Subcutaneous adipose tissue (tissue), 4 donors: ENCODE measurements around the gene SYNDIG1. TPM values are rescaled to one million over a fixed set of nuclear protein-coding genes. Genes with fewer than 3 reads are reported as not detected.

Experiments used
- total RNA-seq, 4 donors: library from RNA; depleted of rRNA; stranded (reverse); fragments of >200 nt; gene quantifications; one replicate each; pipeline ENCODE4 v1.1.0, GENCODE V29; 2016
- TF ChIP-seq, protein P1 (sequence below): fragments of 450-650 bp; IDR thresholded peaks from one replicate; pipeline ENCODE4 v1.5.1; 2016; ENCODE audit warnings: low read depth, mild to moderate bottlenecking, control low read depth, antibody characterized with exemption, moderate library complexity

The SYNDIG1 gene
- 1 to 10 TPM in 1 of 4 donors, under 1 TPM in 1, not detected in 2; 0.17 to 1.5 TPM for total RNA-seq

DNA sequence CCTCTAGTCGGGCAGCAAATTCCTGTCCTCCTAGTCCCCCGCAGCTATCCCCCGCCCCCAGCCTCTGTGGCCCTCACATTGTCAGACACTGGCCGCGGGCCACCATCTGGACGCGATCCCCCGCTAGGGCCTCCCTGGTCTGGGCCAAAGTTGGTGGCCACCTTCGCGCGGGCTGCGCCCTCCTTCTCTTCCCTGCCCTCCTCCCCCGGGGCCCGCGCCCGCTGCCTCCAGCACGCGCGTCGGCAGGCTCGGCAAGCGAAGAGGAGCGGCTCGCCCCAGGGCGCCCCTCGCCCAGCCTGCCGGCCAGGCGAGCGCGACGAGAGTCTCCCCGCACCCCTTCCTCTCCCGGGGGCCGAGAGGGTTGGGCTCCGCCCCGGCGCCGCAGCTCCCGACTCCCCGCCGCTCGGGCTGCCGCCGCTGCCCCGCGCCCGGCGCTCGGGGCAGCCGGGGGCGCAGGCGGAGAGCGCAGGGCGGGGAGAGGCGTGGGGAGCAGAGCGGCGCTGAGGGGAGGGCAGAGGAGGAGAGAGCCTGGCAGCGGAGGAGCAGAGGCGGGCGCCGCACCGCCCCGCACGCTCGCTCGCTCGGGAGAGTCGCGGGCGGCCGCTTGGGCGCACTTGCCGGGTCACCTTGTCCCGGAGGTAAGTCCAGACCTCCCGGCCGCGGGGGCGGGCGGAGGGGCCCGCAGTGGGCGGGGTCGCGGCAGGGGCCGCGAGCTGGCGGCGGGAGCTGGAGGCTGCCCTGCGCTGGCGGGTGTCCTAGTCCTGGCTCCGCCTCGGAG lies at the start of gene SYNDIG1:
TSS of gene SYNDIG1 (plus strand) at position 514 of the 778 bp plus-strand sequence. CDS start 73,469 bp downstream, outside the sequence.
- TF ChIP-seq, protein P1, sequence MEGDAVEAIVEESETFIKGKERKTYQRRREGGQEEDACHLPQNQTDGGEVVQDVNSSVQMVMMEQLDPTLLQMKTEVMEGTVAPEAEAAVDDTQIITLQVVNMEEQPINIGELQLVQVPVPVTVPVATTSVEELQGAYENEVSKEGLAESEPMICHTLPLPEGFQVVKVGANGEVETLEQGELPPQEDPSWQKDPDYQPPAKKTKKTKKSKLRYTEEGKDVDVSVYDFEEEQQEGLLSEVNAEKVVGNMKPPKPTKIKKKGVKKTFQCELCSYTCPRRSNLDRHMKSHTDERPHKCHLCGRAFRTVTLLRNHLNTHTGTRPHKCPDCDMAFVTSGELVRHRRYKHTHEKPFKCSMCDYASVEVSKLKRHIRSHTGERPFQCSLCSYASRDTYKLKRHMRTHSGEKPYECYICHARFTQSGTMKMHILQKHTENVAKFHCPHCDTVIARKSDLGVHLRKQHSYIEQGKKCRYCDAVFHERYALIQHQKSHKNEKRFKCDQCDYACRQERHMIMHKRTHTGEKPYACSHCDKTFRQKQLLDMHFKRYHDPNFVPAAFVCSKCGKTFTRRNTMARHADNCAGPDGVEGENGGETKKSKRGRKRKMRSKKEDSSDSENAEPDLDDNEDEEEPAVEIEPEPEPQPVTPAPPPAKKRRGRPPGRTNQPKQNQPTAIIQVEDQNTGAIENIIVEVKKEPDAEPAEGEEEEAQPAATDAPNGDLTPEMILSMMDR, result no peak

GRCh38 chr20:24419786-24420185 lies 49.6 kb upstream of the SYNDIG1 start:
- TF ChIP-seq, protein P1, result no peak

- TF ChIP-seq, protein P1, result no peak
These were observed 48.9 kb upstream of the SYNDIG1 start for GRCh38 chr20:24420567-24420966.

DNA sequence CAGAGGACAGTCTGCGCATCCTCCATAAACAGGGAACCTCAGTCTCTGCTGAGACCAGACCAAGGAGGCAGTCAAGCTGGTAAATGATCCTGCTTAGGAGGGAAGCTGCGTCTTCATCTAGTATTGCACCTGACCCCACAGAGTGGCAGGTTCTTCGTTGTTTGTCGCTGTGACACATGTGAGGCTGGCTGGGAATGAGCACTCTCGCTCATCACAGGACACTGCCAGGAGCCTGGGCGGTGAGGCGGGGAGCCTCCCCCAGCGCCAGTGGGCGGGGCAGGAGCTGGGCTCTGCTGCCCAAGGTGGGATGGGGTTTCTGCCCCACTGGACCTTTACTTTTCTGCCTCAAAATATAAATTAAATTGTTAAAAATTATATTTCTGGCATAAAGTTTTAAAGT lies 48.4 kb upstream of the SYNDIG1 start:
- TF ChIP-seq, protein P1, result no peak

DNA sequence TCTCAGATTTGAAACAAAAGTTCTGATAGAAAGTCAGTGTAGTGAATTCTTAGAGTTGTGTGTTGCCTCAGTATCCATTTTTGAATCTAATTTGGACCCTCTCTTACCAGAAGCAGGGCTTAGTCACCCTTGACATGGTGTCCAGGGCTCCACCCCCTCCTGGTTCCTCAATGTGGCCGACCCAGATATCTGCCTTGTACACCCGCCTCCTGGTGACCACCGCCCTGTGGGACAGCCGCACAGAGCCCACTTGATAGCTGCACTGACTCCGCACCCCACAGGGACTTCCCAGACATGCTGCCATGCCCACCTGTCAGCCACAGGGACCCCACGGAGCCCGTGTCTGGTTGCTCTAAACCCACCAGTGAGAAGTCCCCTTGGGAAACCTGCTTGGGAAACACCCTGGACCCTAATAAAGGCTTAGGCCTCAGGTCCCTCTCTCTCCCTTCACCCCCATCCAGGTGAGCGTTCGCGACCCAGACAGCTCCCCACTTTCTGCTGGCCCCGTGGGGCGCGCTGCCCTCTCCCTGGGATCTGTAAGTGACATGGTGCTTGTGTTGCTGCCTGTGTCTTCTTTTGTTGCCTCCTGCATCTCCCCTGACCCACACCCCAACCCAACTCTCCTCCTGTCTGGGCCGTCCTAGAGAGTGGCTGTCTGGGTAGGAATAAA lies 47.2 kb upstream of the SYNDIG1 start:
- TF ChIP-seq, protein P1, result no peak

DNA sequence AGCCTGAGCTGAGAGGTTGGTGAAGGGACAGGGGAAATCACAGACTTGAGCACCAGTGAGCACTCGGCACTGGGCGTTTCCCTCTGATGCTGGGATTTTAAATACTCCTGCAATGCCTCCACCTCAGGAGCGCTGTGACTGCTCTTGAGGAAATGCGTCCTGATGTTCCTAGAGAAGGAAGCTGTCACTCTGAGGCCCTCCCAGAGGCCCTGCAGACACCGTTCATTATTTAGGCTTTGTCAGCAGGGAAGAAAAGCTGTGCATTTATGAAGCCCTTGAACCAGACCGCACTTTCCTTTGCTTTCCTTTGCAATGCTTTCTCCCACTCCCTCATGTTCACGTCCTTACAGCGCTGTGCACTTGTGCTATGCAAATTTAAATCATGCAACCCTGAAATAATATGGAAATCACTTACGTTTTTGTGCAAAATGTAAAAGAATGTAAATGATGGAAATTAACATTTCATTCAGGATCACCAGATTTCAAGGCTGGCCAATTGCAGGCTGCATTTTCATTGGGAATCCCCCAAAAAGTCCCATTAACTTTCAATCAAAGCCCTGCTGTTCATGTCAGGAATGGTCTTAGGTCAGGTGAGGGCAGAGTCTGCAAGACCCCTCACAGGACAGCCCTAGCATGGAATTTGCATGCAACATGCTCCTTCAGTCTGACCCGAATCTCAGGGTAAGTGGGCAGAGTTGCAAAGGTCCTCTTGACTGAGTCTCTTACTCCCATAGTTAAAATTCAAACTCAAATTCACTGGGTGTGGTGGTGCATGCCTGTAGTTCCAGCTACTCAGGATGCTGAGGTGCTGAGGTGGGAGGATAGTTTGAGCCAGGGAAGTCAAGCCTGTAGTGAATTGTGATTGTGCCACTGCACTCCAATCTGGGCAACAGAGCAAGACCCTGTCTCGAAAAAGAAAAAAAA lies 45.8 kb upstream of the SYNDIG1 start:
- TF ChIP-seq, protein P1, result no peak
